Activated T-cell treated with anti-CD3 and anti-CD28 coated beads, Interleukin-2, amount 50 U/mL, for 48 hours (primary cell): ENCODE data around the gene SLC7A4.
"Not testable (repeated sequence)": the region's sequence is repeated elsewhere in the genome, so short reads cannot be mapped to it uniquely, and the experiment has no call there.

Experiments used
- DNase-seq, 2 experiments: peaks; one replicate each; pipeline ENCODE4 v3.0.0-alpha.2; 2020

Gene SLC7A4

GRCh38 chr22:21018314-21018713 lies 14.0 kb downstream of the SLC7A4 start:
- DNase-seq: no peak

DNA sequence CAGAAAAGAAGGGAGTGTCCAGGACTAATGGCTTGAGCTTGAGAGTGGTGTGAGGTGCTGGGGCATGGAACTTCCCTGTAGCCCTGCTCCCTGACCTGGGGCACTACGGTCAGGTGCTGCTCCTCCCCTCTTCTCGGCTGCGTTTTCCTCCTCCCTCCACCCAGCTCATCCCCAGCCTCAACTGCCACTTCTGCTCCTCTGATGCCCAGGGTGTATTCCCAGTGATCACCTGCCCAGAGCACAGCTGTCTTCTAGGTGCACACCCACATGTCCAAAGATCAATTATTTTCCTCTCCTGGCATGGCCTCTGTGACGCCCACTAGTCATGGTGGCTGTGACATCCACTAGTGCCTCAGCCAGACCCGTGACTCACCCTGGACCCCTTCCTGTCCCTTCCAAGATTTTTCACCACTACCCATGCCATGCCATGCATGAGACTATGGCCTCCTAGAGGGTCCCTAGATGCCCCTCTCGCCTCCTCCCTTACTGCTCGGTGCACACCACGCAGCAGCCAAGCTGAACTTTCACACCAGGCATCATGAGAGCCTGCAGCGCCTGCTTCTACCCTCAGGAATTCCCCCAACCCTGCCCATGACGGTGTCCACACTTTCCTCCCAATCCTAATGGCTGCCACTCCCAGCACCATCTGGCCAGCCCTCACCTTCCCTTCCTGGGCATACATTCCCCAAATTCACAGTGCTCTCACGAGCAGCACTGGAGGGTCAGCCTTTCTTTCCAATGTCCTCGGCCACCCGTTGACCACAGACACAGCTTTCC lies 15.5 kb downstream of the SLC7A4 start:
- DNase-seq: no peak

DNA sequence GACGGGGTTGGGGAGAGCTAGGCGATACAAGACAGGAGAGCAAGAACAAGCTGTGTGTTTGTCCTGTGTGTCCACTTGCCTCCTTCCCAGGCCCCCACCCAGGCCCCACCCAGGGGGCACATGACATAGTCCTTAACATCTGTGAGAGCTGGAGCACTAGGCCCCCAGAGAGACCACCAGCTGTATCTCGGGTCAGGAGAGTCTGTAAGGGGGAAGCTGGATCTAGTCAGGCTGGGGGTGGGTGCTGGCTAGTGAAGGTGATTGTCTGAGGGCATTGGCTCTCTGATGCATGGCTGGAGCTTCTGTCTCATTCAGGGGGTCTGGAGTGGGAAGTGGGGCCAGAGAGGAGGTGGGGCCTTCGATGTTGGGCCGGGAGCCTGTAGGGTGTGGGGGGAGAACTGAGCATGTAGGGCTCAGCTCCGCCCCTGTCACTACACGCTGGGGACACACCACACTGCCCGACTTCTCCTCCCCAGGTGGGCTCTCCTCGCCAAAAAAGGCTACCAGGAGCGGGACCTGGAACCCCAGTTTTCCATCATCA lies 16.8 kb downstream of the SLC7A4 start:
- no peak for DNase-seq

- DNase-seq: peak in 1 of 2 experiments; percentile 25
Observed at GRCh38 chr22:21014726-21015465, 17.5 kb downstream of the SLC7A4 start, which contains the start of gene P2RX6. P2RX6 (plus strand) TSS chr22:21015165; CDS start chr22:21015175, 10 bp downstream.

DNA sequence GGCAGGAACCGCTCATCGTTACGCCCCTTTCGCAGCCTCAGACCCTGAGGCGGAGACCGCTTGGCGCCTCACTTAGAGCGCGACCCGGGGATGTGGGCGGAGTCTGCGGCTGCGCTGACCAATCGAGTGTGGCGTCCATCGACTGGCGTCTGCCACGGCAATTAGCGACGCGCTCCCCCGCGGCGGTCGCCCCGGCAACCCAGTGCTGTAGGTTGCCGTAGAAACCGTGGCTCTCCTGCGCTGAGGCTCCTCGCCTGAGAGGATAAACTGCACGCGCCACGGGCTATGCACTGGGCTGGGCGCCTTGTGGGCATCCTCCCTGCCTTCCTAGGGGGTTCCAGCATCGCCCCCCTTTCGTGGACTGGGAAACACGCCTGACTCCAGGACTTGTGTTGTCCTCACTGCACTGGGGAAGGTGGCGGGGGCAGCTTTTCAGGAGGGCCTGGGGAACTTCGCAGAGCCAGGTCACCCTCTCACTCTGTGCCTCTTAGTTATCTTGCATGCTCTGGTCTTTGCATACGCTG lies 18.1 kb downstream of the SLC7A4 start:
- peak; percentile 91 to 93 for DNase-seq

- no peak for DNase-seq
Observed at GRCh38 chr22:21013657-21014201, 18.6 kb downstream of the SLC7A4 start.

DNA sequence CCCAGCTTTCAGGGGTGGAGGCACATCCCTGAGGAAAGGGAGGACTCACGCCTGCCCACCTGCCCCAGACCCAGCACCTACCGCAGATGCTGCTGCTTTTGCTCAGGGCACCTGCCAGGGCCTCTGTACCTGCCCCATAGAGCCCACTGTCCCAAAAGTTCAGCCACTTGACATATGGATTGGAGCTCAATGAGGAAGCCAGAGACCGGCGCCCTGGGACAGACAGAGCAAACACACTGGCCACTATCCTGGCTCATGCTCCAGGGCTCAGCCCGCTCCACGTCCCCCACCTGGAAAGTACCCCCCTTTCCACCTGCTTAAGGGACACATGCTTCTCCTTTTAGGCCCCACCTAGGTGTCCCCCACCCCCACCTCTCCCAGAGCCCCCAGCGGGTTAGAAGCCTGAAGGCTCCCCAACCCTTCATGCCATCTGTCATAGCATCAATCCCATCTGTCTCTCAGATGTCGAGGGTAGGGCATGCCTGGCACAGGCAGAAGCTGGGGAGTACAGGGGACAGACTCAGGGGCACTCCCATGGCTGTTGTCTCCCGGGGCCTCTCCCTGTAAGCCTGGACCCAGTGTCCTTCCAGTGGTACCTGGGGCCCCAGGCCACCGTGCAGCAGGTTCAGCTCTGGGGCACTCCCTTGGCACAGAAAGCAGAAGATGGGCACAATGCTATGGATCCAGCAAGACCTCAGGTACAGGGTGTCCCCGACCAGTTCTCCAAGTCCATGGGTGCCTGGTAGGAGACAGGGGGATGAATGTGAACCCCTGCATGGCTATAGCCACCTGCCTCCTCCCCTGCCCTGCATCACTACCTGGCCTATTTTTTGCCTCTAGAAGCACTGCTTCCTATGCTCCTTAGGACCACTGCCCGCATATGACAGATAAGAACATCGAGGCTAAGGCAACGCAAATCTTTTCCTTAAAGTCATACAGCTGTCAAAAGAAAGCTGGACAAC lies 19.6 kb downstream of the SLC7A4 start:
- no peak for DNase-seq

- DNase-seq: no peak
Observed at GRCh38 chr22:21010426-21011113, 21.8 kb downstream of the SLC7A4 start.

DNA sequence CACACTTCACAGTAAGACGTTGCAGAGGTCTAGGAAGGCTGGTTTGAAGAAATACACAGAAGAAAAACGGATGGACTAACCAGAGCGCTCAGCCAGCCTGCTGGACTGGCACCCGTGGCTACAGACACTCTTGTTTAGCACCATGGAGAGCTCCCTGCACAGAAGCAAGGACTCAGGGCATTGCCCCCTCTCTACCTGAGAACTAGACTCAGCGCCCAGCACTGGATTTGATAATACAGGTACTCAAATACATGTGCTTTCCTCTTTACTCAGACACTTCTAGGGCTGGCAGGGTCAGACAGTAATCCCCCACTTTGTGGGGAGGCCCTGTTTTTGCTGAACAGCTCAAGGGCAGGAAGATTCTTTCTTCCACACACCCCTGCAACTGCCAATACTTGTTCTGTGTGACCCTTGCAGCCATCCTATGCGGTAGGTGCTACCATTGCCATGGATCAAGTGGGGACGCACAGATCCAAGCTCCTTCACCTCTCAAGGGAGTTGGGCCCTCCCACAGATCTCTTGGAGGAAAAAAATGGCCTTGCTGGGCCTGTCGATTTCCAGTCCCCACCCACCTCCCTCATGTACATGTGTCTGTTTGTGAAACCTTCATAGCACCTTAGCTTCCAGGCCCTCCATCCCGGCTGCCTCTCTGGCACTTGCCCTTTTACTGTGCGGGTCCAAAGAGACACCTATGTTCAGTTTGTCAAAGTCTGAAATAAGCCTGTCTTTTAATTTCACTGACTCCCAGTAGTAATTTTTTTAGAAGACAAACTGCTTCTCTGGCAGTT lies 22.5 kb downstream of the SLC7A4 start:
- DNase-seq: peak in 1 of 2 experiments; percentile 32

DNA sequence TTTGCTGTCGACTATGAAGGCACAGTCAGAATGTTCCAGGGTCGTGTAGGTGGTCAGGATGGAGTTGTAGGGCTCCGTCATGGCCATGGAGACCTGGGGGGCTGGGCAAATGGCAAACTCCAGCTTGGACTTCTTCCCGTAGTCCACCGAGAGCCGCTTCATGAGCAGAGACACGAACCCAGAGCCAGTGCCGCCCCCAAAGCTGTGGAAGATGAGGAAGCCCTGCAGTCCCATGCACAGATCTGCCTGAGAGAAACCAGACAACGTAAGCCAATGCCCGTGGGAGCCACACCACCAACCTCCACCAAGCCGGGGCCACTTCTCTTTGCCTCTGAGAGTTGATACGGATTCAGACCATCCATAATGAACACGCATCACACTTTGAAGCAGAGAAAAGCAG lies 23.2 kb downstream of the SLC7A4 start:
- DNase-seq: not testable (repeated sequence)

DNA sequence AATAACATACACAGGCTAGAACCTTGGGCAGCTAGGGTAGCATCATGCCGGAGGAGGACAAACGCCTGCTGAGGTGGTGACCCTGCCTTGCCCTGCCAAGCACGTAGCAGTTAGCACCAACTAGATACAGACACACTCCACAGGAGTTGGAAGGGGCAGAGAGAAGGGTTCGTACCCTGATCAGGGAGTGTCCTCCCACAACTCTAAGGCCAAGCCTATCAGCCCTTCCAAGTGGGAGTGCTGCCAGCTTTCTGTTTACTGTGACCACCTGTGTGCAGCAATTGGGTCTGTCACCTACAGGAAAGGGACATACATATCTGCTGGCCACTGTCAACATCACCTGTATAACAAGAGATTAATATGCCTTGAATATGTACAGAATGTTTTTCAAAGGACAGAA lies 28.6 kb downstream of the SLC7A4 start:
- DNase-seq: no peak

DNA sequence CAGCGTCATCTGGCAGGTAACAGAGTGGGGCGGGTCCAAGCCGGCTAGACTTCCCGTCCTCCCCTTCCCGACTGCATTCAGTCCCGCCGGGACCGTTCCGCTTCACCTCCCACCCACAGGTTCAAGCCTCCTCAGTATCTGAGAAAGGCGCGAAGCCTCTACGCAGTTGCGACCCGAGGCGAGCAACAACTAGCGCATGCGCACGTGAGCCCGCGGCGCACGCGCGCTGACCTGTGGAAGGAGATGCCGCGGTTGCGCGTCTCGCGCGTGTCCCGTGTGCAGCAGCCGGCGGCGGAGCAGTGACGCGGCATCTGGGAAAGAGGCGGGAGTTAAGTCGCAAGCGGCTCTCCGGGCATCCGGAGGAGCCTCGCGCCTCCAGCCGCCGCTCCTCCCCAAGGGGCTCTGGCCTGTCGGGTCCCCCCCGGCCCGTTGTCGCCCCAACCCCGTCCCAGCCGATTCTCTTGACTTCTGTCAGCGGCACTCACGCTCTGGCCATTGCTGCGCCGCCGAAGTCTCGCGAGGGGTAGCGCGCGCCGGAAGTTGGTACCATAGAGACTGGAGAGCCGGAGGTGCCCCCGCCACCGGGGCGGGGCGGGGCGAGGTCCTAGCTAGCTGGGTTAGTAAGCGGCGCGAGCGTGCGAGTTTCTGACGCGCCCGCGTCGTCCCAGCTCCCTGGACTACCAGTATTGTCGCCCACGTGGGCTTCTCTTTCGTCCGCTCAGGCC lies 30.6 kb downstream of the SLC7A4 start, which contains the start of gene THAP7:
Gene THAP7 (minus strand): TSS at position 518 of the 725 bp plus-strand sequence. CDS start 207 bp downstream, at position 311.
- peak; percentile 97 to 98 for DNase-seq

- peak; percentile 31 to 46 for DNase-seq
Observed at GRCh38 chr22:21000987-21001600, 31.3 kb downstream of the SLC7A4 start.

DNA sequence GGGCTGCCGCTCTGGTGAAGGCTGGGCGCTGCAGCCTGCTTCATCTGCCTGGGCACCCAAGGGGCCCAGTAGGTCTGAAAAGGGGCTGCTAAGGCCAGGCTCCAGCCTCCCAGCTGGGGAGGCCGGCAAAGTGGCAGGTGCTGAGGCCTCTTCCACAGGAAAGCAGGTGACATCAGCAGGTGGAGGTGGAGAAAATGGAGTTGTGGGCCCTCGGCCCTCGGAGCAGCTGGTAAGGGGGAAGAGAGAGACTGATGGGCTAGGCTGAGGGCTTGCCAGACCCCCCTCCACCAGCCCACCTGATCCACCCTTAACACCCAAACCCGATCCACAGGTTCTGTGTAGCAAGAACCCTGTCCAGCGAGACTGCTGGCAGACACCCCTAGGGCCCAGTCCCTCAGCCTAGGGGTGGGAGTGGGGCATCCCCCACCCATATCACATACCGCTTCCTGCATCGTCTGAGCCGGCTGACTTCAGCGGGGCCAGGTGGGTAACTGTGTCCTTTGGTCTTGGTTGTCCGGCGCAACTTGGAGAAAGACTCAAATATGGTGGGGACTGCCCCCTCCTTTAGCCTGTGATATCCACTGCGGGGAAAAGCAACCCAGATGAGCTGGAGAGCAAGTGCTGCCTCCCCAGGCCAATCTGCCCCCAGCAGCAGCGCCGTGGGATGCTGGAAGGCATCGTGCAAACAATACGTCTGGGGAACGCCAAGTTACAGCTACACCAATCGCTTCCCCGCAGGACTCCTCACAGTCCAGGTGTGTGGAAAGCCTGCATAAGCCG lies 32.0 kb downstream of the SLC7A4 start:
- peak in 1 of 2 experiments; percentile 40 for DNase-seq

DNA sequence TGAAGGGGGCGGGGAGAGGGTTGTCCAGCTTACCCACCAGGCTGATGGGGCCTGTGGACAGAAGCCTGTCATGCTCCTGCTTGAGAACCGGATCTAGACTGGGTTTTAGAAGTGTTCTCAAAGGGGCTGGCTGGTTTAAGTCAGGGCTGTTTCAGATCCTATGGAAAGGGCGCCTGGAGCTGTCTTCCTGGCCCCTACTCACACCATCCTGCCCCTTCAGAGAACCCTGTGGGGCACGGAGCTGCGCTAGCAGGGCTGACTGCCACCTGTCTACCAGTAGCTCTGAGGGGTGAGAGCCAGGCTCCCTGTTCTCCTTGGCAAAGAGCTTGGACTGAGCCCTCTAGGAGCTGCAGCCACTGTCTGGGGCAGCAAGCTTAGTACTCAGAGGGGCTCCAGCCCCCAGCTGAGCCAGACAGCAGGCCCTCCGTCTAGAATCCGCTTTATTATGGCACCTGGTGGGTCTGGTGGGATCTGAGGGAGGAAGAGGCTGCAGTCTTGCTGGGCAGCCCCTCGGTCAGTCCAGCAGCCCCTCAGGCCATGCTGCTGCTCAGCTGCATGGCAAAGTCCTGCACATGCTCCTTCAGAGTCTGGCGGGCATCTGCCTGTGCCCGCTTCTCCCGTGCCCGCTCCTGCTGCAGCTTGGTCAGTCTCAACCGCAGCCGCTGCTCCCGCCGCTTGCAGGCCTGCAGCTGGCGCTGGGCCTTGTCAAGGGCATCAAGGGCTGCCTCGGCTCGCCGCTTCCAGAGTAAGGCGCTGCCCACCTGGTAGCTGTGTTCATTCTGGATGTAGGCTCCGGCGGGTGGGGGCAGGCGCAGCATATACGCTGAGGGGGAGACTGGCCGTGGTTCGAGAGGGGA lies 32.8 kb downstream of the SLC7A4 start:
- DNase-seq: no peak

- peak in 1 of 2 experiments; percentile 26 for DNase-seq
Observed at GRCh38 chr22:20998411-20999336, 33.7 kb downstream of the SLC7A4 start.
